ENCODE results near the gene SPDYE18.
"Not testable (repeated sequence)": the region's sequence is repeated elsewhere in the genome, so short reads cannot be mapped to it uniquely, and the experiment has no call there.

DNA sequence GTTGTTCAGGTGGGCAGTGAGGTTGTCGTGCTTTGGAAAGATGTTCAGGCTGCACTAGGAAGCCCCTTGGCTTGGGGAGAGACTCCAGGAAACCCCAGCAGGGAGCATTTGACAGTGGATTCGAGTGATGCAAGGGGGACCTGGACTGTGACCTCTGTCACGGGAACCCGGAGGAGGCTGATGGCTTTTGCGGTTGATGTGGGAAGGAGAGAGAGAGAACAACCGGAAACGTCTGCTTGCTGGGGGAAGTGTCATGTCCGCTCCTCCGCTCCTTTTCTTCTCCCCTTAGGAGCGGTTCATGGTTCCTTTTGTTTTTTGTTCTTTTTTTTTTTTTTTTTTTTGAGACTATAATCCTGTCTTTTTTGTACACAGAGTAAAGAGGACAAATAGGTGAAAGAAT is 36.0 kb downstream of the SPDYE18 start:
- TF ChIP-seq, protein P1, sequence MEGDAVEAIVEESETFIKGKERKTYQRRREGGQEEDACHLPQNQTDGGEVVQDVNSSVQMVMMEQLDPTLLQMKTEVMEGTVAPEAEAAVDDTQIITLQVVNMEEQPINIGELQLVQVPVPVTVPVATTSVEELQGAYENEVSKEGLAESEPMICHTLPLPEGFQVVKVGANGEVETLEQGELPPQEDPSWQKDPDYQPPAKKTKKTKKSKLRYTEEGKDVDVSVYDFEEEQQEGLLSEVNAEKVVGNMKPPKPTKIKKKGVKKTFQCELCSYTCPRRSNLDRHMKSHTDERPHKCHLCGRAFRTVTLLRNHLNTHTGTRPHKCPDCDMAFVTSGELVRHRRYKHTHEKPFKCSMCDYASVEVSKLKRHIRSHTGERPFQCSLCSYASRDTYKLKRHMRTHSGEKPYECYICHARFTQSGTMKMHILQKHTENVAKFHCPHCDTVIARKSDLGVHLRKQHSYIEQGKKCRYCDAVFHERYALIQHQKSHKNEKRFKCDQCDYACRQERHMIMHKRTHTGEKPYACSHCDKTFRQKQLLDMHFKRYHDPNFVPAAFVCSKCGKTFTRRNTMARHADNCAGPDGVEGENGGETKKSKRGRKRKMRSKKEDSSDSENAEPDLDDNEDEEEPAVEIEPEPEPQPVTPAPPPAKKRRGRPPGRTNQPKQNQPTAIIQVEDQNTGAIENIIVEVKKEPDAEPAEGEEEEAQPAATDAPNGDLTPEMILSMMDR (IDR thresholded peaks at IDR 0.05): not testable (repeated sequence)
- TF ChIP-seq POLR2AphosphoS5 (IDR thresholded peaks at IDR 0.05; ENCODE audit: low read depth, low read length); REST (IDR thresholded peaks at IDR 0.05; ENCODE audit: low read depth, low read length); FOXM1 (IDR thresholded peaks at IDR 0.05; ENCODE audit: low read depth); GABPA (IDR thresholded peaks at IDR 0.05; ENCODE audit: low read depth); YY1 (IDR thresholded peaks at IDR 0.05; ENCODE audit: low read depth): not testable (repeated sequence)
